ENCODE results near the gene CDK19.

Gene CDK19

GRCh38 chr6:110693994-110694393 is 121.3 kb downstream of the CDK19 start:
- FAIRE-seq, result no peak

- no peak for FAIRE-seq
These were observed 122.0 kb downstream of the CDK19 start for GRCh38 chr6:110693296-110693695.

- no peak for FAIRE-seq
These were observed 124.4 kb downstream of the CDK19 start for GRCh38 chr6:110690916-110691315.

GRCh38 chr6:110690106-110690654 is 125.1 kb downstream of the CDK19 start:
- FAIRE-seq, result no peak

GRCh38 chr6:110689275-110689935 is 125.9 kb downstream of the CDK19 start:
- FAIRE-seq, result no peak

GRCh38 chr6:110688661-110689268 is 126.5 kb downstream of the CDK19 start:
- no peak for FAIRE-seq

GRCh38 chr6:110687326-110687725 is 127.9 kb downstream of the CDK19 start:
- no peak for FAIRE-seq

GRCh38 chr6:110683241-110683640 is 132.0 kb downstream of the CDK19 start:
- FAIRE-seq, result no peak

GRCh38 chr6:110682460-110682853 is 132.8 kb downstream of the CDK19 start:
- FAIRE-seq, result peak; percentile 89

GRCh38 chr6:110681543-110682459 is 133.5 kb downstream of the CDK19 start:
- peak; percentile 75 for FAIRE-seq

GRCh38 chr6:110676396-110676795 is 138.9 kb downstream of the CDK19 start:
- no peak for FAIRE-seq

- FAIRE-seq, result no peak
These were observed 141.2 kb downstream of the CDK19 start for GRCh38 chr6:110674096-110674495.

- FAIRE-seq, result no peak
These were observed 143.1 kb downstream of the CDK19 start for GRCh38 chr6:110672122-110672521.

- FAIRE-seq, result no peak
These were observed 143.8 kb downstream of the CDK19 start for GRCh38 chr6:110671447-110671846.

- FAIRE-seq, result no peak
These were observed 149.7 kb downstream of the CDK19 start for GRCh38 chr6:110665600-110665999.

- no peak for FAIRE-seq
These were observed 150.3 kb downstream of the CDK19 start for GRCh38 chr6:110664933-110665332.

GRCh38 chr6:110662490-110663211 is 152.6 kb downstream of the CDK19 start:
- FAIRE-seq, result no peak

GRCh38 chr6:110661414-110661813 is 153.9 kb downstream of the CDK19 start:
- no peak for FAIRE-seq

- FAIRE-seq, result no peak
These were observed 155.1 kb downstream of the CDK19 start for GRCh38 chr6:110660066-110660655.

- no peak for FAIRE-seq
These were observed 156.5 kb downstream of the CDK19 start for GRCh38 chr6:110658631-110659211.

GRCh38 chr6:110656492-110656891 is 158.8 kb downstream of the CDK19 start:
- no peak for FAIRE-seq

- FAIRE-seq, result no peak
These were observed 159.4 kb downstream of the CDK19 start for GRCh38 chr6:110655821-110656220.

Data from islet of Langerhans (tissue), 1 donor.